GM12878 (cell line): ENCODE data around the gene CCDC3. TPM values are rescaled to one million over a fixed set of nuclear protein-coding genes. Genes with fewer than 3 reads are reported as not detected.

Source experiments
- ATAC-seq: fragments of 200-7000 bp; cut with Tn5 transposase; 3 replicates; pipeline ENCODE4 v1.9.1; 2020; ENCODE audit warnings: mild to moderate bottlenecking, moderate library complexity
- BruUV-seq: library from RNA; stranded (reverse); fragments of 400-500 nt; replicated peaks from 2 replicates; lab custom pipeline; 2021; lab: Mats Ljungman, UMichigan
- CTCF ChIA-PET: fragments of 300-600 bp; sonication (Branson Sonifier 250); formaldehyde crosslinking; extraction: SDS; loops from one replicate; lab custom pipeline; 2021; ENCODE audit warnings: inconsistent platforms; lab: Yijun Ruan, JAX
- POLR2A ChIA-PET: fragments of 350-600 bp; formaldehyde crosslinking; extraction: SDS; loops from one replicate; lab custom pipeline; 2021; ENCODE audit warnings: inconsistent platforms; lab: Charles Lee
- RAD21 ChIA-PET: fragments of 300-600 bp; sonication (Branson Sonifier 250); formaldehyde crosslinking; loops from one replicate; lab custom pipeline; 2023; ENCODE audit warnings: antibody characterized with exemption; ENCODE audit not compliant: unreplicated experiment; lab: Charles Lee
- SMC1A ChIA-PET: fragments of 300-600 bp; sonication (Branson Sonifier 250); formaldehyde crosslinking; loops from one replicate; lab custom pipeline; 2023; ENCODE audit not compliant: unreplicated experiment, uncharacterized antibody; lab: Charles Lee
- DNase-seq: peaks from one replicate; pipeline ENCODE4 v3.0.0-alpha.2; 2011; ENCODE audit warnings: low read depth, low spot score
- FAIRE-seq: peaks from 3 replicates; lab custom pipeline; 2011; peaks lifted over from hg19 to GRCh38; lab: Jason Lieb, UNC
- H2AFZ ChIP-seq: 2 replicates; pipeline ENCODE4 v1.6.0; 2011; ENCODE audit warnings: low read depth, low read length, control low read depth; ENCODE audit not compliant: control insufficient read depth
- H3K27ac ChIP-seq: 2 replicates; pipeline ENCODE4 v1.5.1; 2011; ENCODE audit warnings: control low read depth; ENCODE audit not compliant: control insufficient read depth, insufficient read depth
- H3K27me3 ChIP-seq, 2 experiments: replicated peaks in 1 of 2; 2 replicates each; pipeline versions ENCODE4 v1.6.0 to v1.6.1; 2011; ENCODE audit warnings: low read length in 1 of 2; ENCODE audit not compliant: control insufficient read depth in 2 of 2, insufficient read depth in 2 of 2
- H3K36me3 ChIP-seq, 2 experiments: 2 replicates each; pipeline ENCODE4 v1.5.1; 2011; ENCODE audit warnings: low read length in 1 of 2; ENCODE audit not compliant: control insufficient read depth in 2 of 2, insufficient read depth in 2 of 2
- H3K4me1 ChIP-seq: 2 replicates; pipeline ENCODE4 v1.6.1; 2011; ENCODE audit warnings: mild to moderate bottlenecking, low read length, moderate library complexity, mixed read lengths; ENCODE audit not compliant: control insufficient read depth, insufficient read depth
- H3K4me2 ChIP-seq: 2 replicates; pipeline ENCODE4 v1.6.0; 2011; ENCODE audit warnings: control low read depth; ENCODE audit not compliant: control insufficient read depth, insufficient read depth
- H3K4me3 ChIP-seq: fragments of 200-600 bp; sonication (generic); 2 replicates; pipeline ENCODE4 v1.5.1; 2016
- H3K79me2 ChIP-seq: 2 replicates; pipeline ENCODE4 v1.6.0; 2011; ENCODE audit warnings: low read length; ENCODE audit not compliant: control insufficient read depth, insufficient read depth
- H3K9ac ChIP-seq: 2 replicates; pipeline ENCODE4 v1.8.0; 2011; ENCODE audit warnings: low read length, control low read depth, mixed read lengths; ENCODE audit not compliant: control insufficient read depth, insufficient read depth
- H3K9me3 ChIP-seq: replicated peaks from 3 replicates; pipeline ENCODE4 v1.5.1; 2011; ENCODE audit warnings: mild to moderate bottlenecking, low read length; ENCODE audit not compliant: control insufficient read depth, insufficient read depth
- H4K20me1 ChIP-seq: 2 replicates; pipeline ENCODE4 v1.6.0; 2011; ENCODE audit not compliant: control insufficient read depth, insufficient read depth
- FOXK2 ChIP-seq: fragments of 450-650 bp; IDR thresholded peaks from 2 replicates; pipeline ENCODE4 v1.6.1; 2017; ENCODE audit warnings: mild to moderate bottlenecking, moderate library complexity
- MLLT1 ChIP-seq: fragments of 450-650 bp; IDR thresholded peaks from 2 replicates; pipeline ENCODE4 v1.6.1; 2016; ENCODE audit warnings: mild to moderate bottlenecking
- NR2F1 ChIP-seq: fragments of 450-650 bp; conservative IDR thresholded peaks from 2 replicates; pipeline ENCODE4 v1.6.1; 2017; ENCODE audit warnings: mild to moderate bottlenecking
- RB1 ChIP-seq: fragments of 450-650 bp; formaldehyde crosslinking; IDR thresholded peaks from 2 replicates; pipeline ENCODE4 v1.6.1; 2017; ENCODE audit warnings: mild to moderate bottlenecking, borderline replicate concordance
- SIX5 ChIP-seq: IDR thresholded peaks from 2 replicates; pipeline ENCODE4 v1.6.1; 2011; ENCODE audit warnings: mild to moderate bottlenecking, low read depth, low read length, moderate library complexity; ENCODE audit not compliant: severe bottlenecking
- SMAD5 ChIP-seq: IDR thresholded peaks from 2 replicates; pipeline ENCODE4 v1.6.1; 2016; ENCODE audit warnings: antibody characterized with exemption, low read depth
- TCF3 ChIP-seq: IDR thresholded peaks from 2 replicates; pipeline ENCODE4 v1.6.1; 2012; ENCODE audit warnings: low read depth, mild to moderate bottlenecking, low read length, borderline replicate concordance; ENCODE audit not compliant: insufficient read depth
- ZNF622 ChIP-seq: fragments of 450-650 bp; IDR thresholded peaks from 2 replicates; pipeline ENCODE4 v1.6.1; 2017; ENCODE audit warnings: mild to moderate bottlenecking, inconsistent platforms
- WGBS: methylation state at CpG from one replicate; pipeline ENCODE4 v1.1.6; 2016; ENCODE audit warnings: low lambda C conversion rate; ENCODE audit not compliant: insufficient replicate concordance, insufficient coverage; ENCODE audit errors: missing lambda C conversion rate; 5-methylcytosine and 5-hydroxymethylcytosine counted together
- in situ Hi-C: fragments of 300-500 bp; cut with MboI; formaldehyde crosslinking; loops from 9 replicates; pipeline ENCODE4 v1.14.3; 2018; ENCODE audit warnings: mixed read lengths
- intact Hi-C: fragments of 100-400 bp; cut with micrococcal nuclease; formaldehyde crosslinking; loops from one replicate; pipeline ENCODE4 v1.14.2; 2022; ENCODE audit not compliant: unreplicated experiment
- polyA plus RNA-seq, 11 experiments: library from polyadenylated mRNA; depleted of rRNA in 4 of 11; unstranded in 6 of 11; stranded (reverse) in 5 of 11; fragments of >200 nt; fragmentation: Nextera tagmentation in 4 of 11; fragmentation: Illumina TruSeq in 1 of 11; extraction: Ambion mirVana in 4 of 11; extraction: Trizol in 1 of 11; gene quantifications; 1 replicate in 1 of 11; 2 replicates in 10 of 11; pipeline versions ENCODE4 v1.2.1 to v1.2.3, GENCODE V29; 2011 to 2016; ENCODE audit warnings: inconsistent platforms in 2 of 11, missing spikeins in 2 of 11, low read depth in 1 of 11
- total RNA-seq, 4 experiments: library from RNA; depleted of rRNA in 3 of 4; stranded (reverse); fragments of >200 nt in 3 of 4; fragmentation: Illumina TruSeq in 1 of 4; extraction: Trizol in 1 of 4; gene quantifications; 2 replicates each; pipeline versions ENCODE4 v1.2.1 to v1.2.3, GENCODE V29; 2013 to 2021
- TF ChIP-seq, protein P1 (sequence below): fragments of 450-650 bp; IDR thresholded peaks from 2 replicates; pipeline ENCODE4 v1.6.1; 2018; ENCODE audit warnings: mild to moderate bottlenecking, low read depth, moderate library complexity; ENCODE audit not compliant: partially characterized antibody
- TF ChIP-seq, protein P2 (sequence below): fragments of 150-350 bp; IDR thresholded peaks from 2 replicates; pipeline ENCODE4 v1.6.1; 2016; ENCODE audit warnings: low read depth, low read length

Gene CCDC3
- total and polyA plus RNA-seq, 10 of the 15 experiments (the other 5 are each of a cell fraction or from before 2014, with no cell fraction given), result 0.08 TPM; not detected in 9

DNA sequence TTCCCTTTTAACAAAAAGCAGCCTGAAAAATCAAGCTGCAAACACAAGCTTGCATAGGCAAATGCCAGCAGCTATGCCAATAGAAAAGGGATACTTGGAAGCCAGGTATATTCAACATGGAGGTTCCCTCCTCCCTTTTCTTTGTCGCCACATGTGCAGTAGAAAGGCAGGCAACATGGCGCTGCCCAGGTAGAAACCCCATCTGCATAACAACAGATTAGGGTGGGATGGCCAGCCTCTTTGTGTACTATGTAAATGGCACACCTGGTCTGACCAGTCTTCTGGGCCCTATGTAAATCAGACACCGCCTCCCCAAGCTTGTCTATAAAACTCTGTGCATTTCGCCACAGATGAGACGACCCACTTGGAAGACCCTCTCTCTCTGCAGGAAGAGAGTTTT is 58.1 kb downstream of the CCDC3 start:
- no peak overlapping the region for H2AFZ ChIP-seq
- no peaks in the 10 kb centered on the region for H3K4me1 ChIP-seq
- DNase-seq, result no peak
- no peaks in the 10 kb centered on the region for H3K9me3 ChIP-seq
- ChIA-PET SMC1A (no interaction called here), CTCF (interaction anchor here (0.6 kb wide), 1 partner anchor 679 kb away, joined by 3 read pairs; no protein-coding TSS in a partner anchor), RAD21 (no interaction called here), POLR2A (no interaction called here)
- H3K27me3 ChIP-seq, result no peaks in the 10 kb centered on the region
- no peaks in the 10 kb centered on the region for H3K79me2 ChIP-seq
- no peaks in the 10 kb centered on the region for H4K20me1 ChIP-seq
- intact Hi-C loops, result no loop called here
- H3K4me3 ChIP-seq, result no peak overlapping the region
- in situ Hi-C loops, result no loop called here
- BruUV-seq, result no TSS peak
- no peaks in the 10 kb centered on the region for H3K36me3 ChIP-seq
- no peak for TF ChIP-seq SMAD5
- no peak for ATAC-seq
- no peak overlapping the region for H3K27ac ChIP-seq
- 61% methylated on average over 5 of the region's 5 CpGs for WGBS
- H3K9ac ChIP-seq, result no peak overlapping the region
- FAIRE-seq, result no peak
- H3K4me2 ChIP-seq, result no peak overlapping the region

DNA sequence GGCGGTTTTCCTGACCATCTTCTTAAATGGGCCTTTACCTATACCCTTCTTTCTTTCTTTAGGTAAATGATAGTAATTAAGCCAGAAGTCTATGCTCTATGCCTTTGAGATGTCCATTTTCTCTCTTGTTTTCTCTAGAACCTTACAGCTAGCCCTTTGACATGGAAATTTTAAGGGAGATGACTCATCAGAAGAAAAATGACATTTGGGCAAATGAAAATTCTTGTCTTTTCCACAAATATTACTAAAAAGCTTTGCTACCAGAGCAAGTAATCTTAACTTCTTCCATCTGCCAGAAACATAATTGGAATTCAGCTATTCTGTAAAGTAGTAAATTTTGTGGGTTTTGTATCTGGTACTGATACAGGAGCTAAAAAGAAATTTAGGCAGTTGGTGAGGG is 59.5 kb downstream of the CCDC3 start:
- Histone ChIP-seq H3K4me2 (no peak overlapping the region), H3K27me3 (no peaks in the 10 kb centered on the region), H3K36me3 (no peaks in the 10 kb centered on the region), H3K4me1 (no peaks in the 10 kb centered on the region), H3K4me3 (no peak overlapping the region), H3K9ac (no peak overlapping the region), H3K79me2 (no peaks in the 10 kb centered on the region), H3K27ac (no peak overlapping the region), H3K9me3 (no peaks in the 10 kb centered on the region), H4K20me1 (no peaks in the 10 kb centered on the region), H2AFZ (no peak overlapping the region)
- intact Hi-C loops (no loop called here), in situ Hi-C loops (no loop called here)
- WGBS, result 37% methylated on average over 1 of the region's 1 CpG
- DNase-seq (no peak), FAIRE-seq (no peak), ATAC-seq (no peak)
- ChIA-PET SMC1A (no interaction called here), RAD21 (no interaction called here), CTCF (interaction anchor here (1.5 to 1.6 kb wide), 2 partner anchors 40 to 132 kb away, joined by 4 read pairs; no protein-coding TSS in a partner anchor), POLR2A (interaction anchor here (0.5 kb wide), 1 partner anchor 132 kb away, joined by 4 read pairs; no protein-coding TSS in a partner anchor)
- BruUV-seq, result no TSS peak
- TF ChIP-seq ZNF622 (no peak), SMAD5 (no peak), MLLT1 (no peak), FOXK2 (no peak), NR2F1 (no peak), RB1 (no peak), SIX5 (no peak), TCF3 (no peak)
- TF ChIP-seq, protein P1, sequence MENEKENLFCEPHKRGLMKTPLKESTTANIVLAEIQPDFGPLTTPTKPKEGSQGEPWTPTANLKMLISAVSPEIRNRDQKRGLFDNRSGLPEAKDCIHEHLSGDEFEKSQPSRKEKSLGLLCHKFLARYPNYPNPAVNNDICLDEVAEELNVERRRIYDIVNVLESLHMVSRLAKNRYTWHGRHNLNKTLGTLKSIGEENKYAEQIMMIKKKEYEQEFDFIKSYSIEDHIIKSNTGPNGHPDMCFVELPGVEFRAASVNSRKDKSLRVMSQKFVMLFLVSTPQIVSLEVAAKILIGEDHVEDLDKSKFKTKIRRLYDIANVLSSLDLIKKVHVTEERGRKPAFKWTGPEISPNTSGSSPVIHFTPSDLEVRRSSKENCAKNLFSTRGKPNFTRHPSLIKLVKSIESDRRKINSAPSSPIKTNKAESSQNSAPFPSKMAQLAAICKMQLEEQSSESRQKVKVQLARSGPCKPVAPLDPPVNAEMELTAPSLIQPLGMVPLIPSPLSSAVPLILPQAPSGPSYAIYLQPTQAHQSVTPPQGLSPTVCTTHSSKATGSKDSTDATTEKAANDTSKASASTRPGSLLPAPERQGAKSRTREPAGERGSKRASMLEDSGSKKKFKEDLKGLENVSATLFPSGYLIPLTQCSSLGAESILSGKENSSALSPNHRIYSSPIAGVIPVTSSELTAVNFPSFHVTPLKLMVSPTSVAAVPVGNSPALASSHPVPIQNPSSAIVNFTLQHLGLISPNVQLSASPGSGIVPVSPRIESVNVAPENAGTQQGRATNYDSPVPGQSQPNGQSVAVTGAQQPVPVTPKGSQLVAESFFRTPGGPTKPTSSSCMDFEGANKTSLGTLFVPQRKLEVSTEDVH, result no peak
- TF ChIP-seq, protein P2, sequence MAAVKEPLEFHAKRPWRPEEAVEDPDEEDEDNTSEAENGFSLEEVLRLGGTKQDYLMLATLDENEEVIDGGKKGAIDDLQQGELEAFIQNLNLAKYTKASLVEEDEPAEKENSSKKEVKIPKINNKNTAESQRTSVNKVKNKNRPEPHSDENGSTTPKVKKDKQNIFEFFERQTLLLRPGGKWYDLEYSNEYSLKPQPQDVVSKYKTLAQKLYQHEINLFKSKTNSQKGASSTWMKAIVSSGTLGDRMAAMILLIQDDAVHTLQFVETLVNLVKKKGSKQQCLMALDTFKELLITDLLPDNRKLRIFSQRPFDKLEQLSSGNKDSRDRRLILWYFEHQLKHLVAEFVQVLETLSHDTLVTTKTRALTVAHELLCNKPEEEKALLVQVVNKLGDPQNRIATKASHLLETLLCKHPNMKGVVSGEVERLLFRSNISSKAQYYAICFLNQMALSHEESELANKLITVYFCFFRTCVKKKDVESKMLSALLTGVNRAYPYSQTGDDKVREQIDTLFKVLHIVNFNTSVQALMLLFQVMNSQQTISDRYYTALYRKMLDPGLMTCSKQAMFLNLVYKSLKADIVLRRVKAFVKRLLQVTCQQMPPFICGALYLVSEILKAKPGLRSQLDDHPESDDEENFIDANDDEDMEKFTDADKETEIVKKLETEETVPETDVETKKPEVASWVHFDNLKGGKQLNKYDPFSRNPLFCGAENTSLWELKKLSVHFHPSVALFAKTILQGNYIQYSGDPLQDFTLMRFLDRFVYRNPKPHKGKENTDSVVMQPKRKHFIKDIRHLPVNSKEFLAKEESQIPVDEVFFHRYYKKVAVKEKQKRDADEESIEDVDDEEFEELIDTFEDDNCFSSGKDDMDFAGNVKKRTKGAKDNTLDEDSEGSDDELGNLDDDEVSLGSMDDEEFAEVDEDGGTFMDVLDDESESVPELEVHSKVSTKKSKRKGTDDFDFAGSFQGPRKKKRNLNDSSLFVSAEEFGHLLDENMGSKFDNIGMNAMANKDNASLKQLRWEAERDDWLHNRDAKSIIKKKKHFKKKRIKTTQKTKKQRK, result no peak
